WTC11 (cell line): Measurements from ENCODE around the gene CCDC154. TPM values are rescaled to one million over a fixed set of nuclear protein-coding genes. Genes with fewer than 3 reads are reported as not detected.

Source experiments
- ATAC-seq: fragments of 200-7000 bp; cut with Tn5 transposase; 2 replicates; pipeline ENCODE4 v1.10.0; 2021; ENCODE audit warnings: mild to moderate bottlenecking, moderate library complexity
- CTCF ChIA-PET: fragments of 300-600 bp; sonication (Branson Sonifier 250); formaldehyde crosslinking; loops from one replicate; lab custom pipeline; 2021; ENCODE audit warnings: antibody characterized with exemption; lab: Charles Lee
- POLR2A ChIA-PET: fragments of 350-600 bp; sonication (Branson Sonifier 250); formaldehyde crosslinking; loops from one replicate; lab custom pipeline; 2021; ENCODE audit warnings: antibody characterized with exemption; lab: Charles Lee
- DNase-seq: peaks from one replicate; pipeline ENCODE4 v3.0.0; 2021; ENCODE audit warnings: low spot score
- H3K27ac Mint-ChIP-seq: 2 replicates; pipeline ENCODE4 v1.8.0; 2021; ENCODE audit warnings: mixed read lengths
- H3K27me3 Mint-ChIP-seq: 2 replicates; pipeline ENCODE4 v1.8.0; 2021; ENCODE audit warnings: low read depth, mild to moderate bottlenecking, moderate library complexity, mixed read lengths
- H3K36me3 Mint-ChIP-seq: 2 replicates; pipeline ENCODE4 v1.8.0; 2021; ENCODE audit warnings: mixed read lengths
- H3K4me1 Mint-ChIP-seq: 2 replicates; pipeline ENCODE4 v1.8.0; 2022; ENCODE audit warnings: mixed read lengths
- H3K4me3 Mint-ChIP-seq: 2 replicates; pipeline ENCODE4 v1.8.0; 2021; ENCODE audit warnings: mild to moderate bottlenecking, moderate library complexity, mixed read lengths
- H3K9me3 Mint-ChIP-seq: 2 replicates; pipeline ENCODE4 v1.8.0; 2021; ENCODE audit warnings: mixed read lengths
- ATF6 ChIP-seq: sonication (generic); formaldehyde crosslinking; IDR thresholded peaks from 2 replicates; pipeline ENCODE4 v1.8.1; 2023; ENCODE audit warnings: mild to moderate bottlenecking, missing genetic modification reagents
- ERG ChIP-seq: fragments of 250-450 bp; sonication (Bioruptor Pico); IDR thresholded peaks from 2 replicates; pipeline ENCODE4 v1.8.0; 2021; ENCODE audit warnings: mild to moderate bottlenecking
- FOXP4 ChIP-seq: sonication (generic); formaldehyde crosslinking; IDR thresholded peaks from 2 replicates; pipeline ENCODE4 v1.8.0; 2022; ENCODE audit warnings: mild to moderate bottlenecking, missing genetic modification reagents
- GABPB1 ChIP-seq: sonication (generic); formaldehyde crosslinking; IDR thresholded peaks from 2 replicates; pipeline ENCODE4 v1.8.1; 2023; ENCODE audit warnings: mild to moderate bottlenecking, missing genetic modification reagents
- GTF2I ChIP-seq: fragments of 250-450 bp; sonication (Bioruptor Pico); conservative IDR thresholded peaks from 2 replicates; pipeline ENCODE4 v1.4.0; 2021; ENCODE audit warnings: mild to moderate bottlenecking
- HMGA2 ChIP-seq: fragments of 250-450 bp; sonication (Bioruptor Pico); IDR thresholded peaks from 2 replicates; pipeline ENCODE4 v1.4.0; 2021; ENCODE audit warnings: mild to moderate bottlenecking, moderate library complexity
- MYBL2 ChIP-seq: sonication (generic); formaldehyde crosslinking; IDR thresholded peaks from 2 replicates; pipeline ENCODE4 v1.8.1; 2023; ENCODE audit warnings: mild to moderate bottlenecking, moderate library complexity, missing genetic modification reagents
- NFYB ChIP-seq: sonication (generic); formaldehyde crosslinking; conservative IDR thresholded peaks from 2 replicates; pipeline ENCODE4 v1.8.0; 2022; ENCODE audit warnings: low read depth, missing genetic modification reagents
- SOX15 ChIP-seq: fragments of 250-450 bp; sonication (Bioruptor Pico); IDR thresholded peaks from 2 replicates; pipeline ENCODE4 v1.9.0; 2021; ENCODE audit warnings: mild to moderate bottlenecking
- STAT6 ChIP-seq: sonication (generic); formaldehyde crosslinking; conservative IDR thresholded peaks from 2 replicates; pipeline ENCODE4 v1.8.1; 2023; ENCODE audit warnings: mild to moderate bottlenecking, low read depth, missing genetic modification reagents, moderate library complexity
- TEAD4 ChIP-seq: sonication (generic); formaldehyde crosslinking; IDR thresholded peaks from 2 replicates; pipeline ENCODE4 v1.8.0; 2022; ENCODE audit warnings: mild to moderate bottlenecking, missing genetic modification reagents
- ZBTB43 ChIP-seq: sonication (generic); formaldehyde crosslinking; IDR thresholded peaks from 2 replicates; pipeline ENCODE4 v1.8.1; 2023; ENCODE audit warnings: mild to moderate bottlenecking, missing genetic modification reagents
- ZNF423 ChIP-seq: fragments of 250-450 bp; sonication (Bioruptor Pico); IDR thresholded peaks from 2 replicates; pipeline ENCODE4 v2.1.2; 2022; ENCODE audit warnings: mild to moderate bottlenecking, moderate library complexity
- total RNA-seq: library from RNA; stranded (reverse); gene quantifications from 3 replicates; pipeline ENCODE4 v1.2.3, GENCODE V29; 2021
- TF ChIP-seq, protein P1 (sequence below): fragments of 200-600 bp; IDR thresholded peaks from 2 replicates; pipeline ENCODE4 v1.8.0; 2022; ENCODE audit warnings: antibody characterized with exemption
- TF ChIP-seq, protein P2 (sequence below): sonication (generic); formaldehyde crosslinking; IDR thresholded peaks from 2 replicates; pipeline ENCODE4 v1.8.1; 2022; ENCODE audit warnings: mild to moderate bottlenecking, moderate library complexity, missing genetic modification reagents
- TF ChIP-seq, protein P3 (sequence below): sonication (generic); formaldehyde crosslinking; IDR thresholded peaks from 2 replicates; pipeline ENCODE4 v1.8.0; 2023; ENCODE audit warnings: mild to moderate bottlenecking, missing genetic modification reagents

The CCDC154 gene
- total RNA-seq, 1 experiment from 2014 or later: 0.46 TPM

DNA sequence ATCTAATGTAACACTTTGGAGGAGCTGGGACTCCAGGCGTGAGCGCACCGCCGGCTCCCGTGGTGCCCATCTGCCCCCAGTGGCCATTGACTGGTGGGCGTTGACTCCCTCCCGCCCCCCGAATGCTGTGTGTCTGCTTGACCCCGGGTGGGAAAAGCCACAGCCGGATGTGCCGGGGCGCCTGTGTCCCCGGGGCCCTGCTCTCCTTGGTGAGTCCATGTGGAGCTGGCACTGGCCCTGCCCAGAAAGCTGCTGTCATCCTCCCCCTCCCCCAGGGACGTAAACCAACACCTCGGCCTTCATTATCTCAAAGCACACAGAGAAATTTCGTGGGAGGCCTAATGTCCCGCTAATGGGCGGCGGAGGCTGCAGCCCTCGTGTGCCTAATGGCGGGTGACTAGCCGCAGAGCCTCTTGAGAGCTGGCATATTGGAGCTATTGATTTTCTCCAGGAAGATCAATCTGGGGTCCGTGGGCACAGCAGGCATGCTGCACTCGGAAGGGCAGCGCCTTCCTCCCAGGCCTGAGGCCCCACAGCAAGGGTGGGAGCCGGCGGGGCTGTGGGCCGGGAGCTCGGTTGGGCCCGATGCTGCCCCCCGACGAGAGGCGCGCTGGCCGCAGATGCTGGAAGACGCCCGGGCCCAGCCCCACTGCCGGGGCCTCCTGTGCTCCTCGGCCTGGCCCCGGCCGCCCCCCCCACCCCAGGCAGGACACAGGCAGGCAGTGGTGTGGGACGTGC is 17.5 kb downstream of the CCDC154 start:
- CTCF ChIA-PET: interaction anchor here (1.0 to 2.0 kb wide), 4 partner anchors 17 to 297 kb away, joined by 3 to 10 read pairs (median 4); partner anchors contain the start of gene CCDC154
- POLR2A ChIA-PET: no interaction called here
- DNase-seq (no peak), ATAC-seq (peak; percentile 13)
- Mint-ChIP-seq H3K4me3 (no peak overlapping the region), H3K27ac (no peak overlapping the region), H3K27me3 (no peaks in the 10 kb centered on the region), H3K9me3 (no peaks in the 10 kb centered on the region), H3K4me1 (no peaks in the 10 kb centered on the region), H3K36me3 (no peaks in the 10 kb centered on the region)
- TF ChIP-seq, protein P1, sequence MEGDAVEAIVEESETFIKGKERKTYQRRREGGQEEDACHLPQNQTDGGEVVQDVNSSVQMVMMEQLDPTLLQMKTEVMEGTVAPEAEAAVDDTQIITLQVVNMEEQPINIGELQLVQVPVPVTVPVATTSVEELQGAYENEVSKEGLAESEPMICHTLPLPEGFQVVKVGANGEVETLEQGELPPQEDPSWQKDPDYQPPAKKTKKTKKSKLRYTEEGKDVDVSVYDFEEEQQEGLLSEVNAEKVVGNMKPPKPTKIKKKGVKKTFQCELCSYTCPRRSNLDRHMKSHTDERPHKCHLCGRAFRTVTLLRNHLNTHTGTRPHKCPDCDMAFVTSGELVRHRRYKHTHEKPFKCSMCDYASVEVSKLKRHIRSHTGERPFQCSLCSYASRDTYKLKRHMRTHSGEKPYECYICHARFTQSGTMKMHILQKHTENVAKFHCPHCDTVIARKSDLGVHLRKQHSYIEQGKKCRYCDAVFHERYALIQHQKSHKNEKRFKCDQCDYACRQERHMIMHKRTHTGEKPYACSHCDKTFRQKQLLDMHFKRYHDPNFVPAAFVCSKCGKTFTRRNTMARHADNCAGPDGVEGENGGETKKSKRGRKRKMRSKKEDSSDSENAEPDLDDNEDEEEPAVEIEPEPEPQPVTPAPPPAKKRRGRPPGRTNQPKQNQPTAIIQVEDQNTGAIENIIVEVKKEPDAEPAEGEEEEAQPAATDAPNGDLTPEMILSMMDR: no peak
- TF ChIP-seq GABPB1: no peak
- TF ChIP-seq FOXP4: no peak
- TF ChIP-seq, protein P2, sequence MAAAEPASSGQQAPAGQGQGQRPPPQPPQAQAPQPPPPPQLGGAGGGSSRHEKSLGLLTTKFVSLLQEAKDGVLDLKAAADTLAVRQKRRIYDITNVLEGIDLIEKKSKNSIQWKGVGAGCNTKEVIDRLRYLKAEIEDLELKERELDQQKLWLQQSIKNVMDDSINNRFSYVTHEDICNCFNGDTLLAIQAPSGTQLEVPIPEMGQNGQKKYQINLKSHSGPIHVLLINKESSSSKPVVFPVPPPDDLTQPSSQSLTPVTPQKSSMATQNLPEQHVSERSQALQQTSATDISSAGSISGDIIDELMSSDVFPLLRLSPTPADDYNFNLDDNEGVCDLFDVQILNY (CRISPR knock-in tag): no peak
- no peak for TF ChIP-seq MYBL2 (CRISPR knock-in tag)
- no peak for TF ChIP-seq ZNF423 (CRISPR knock-in tag)
- TF ChIP-seq GTF2I (CRISPR knock-in tag): no peak
- TF ChIP-seq STAT6 (CRISPR knock-in tag): no peak
- no peak for TF ChIP-seq ATF6 (CRISPR knock-in tag)
- TF ChIP-seq SOX15 (CRISPR knock-in tag): no peak
- TF ChIP-seq NFYB (CRISPR knock-in tag): no peak
- TF ChIP-seq HMGA2 (CRISPR knock-in tag): no peak
- no peak for TF ChIP-seq TEAD4 (CRISPR knock-in tag)
- TF ChIP-seq, protein P3, sequence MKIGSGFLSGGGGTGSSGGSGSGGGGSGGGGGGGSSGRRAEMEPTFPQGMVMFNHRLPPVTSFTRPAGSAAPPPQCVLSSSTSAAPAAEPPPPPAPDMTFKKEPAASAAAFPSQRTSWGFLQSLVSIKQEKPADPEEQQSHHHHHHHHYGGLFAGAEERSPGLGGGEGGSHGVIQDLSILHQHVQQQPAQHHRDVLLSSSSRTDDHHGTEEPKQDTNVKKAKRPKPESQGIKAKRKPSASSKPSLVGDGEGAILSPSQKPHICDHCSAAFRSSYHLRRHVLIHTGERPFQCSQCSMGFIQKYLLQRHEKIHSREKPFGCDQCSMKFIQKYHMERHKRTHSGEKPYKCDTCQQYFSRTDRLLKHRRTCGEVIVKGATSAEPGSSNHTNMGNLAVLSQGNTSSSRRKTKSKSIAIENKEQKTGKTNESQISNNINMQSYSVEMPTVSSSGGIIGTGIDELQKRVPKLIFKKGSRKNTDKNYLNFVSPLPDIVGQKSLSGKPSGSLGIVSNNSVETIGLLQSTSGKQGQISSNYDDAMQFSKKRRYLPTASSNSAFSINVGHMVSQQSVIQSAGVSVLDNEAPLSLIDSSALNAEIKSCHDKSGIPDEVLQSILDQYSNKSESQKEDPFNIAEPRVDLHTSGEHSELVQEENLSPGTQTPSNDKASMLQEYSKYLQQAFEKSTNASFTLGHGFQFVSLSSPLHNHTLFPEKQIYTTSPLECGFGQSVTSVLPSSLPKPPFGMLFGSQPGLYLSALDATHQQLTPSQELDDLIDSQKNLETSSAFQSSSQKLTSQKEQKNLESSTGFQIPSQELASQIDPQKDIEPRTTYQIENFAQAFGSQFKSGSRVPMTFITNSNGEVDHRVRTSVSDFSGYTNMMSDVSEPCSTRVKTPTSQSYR (CRISPR knock-in tag): no peak
- no peak for TF ChIP-seq ERG (CRISPR knock-in tag)
- no peak for TF ChIP-seq ZBTB43 (CRISPR knock-in tag)
